Measurements from ENCODE around the gene RABEPK. TPM values are rescaled to one million over a fixed set of nuclear protein-coding genes. Genes with fewer than 3 reads are reported as not detected.

RABEPK gene
- total and polyA plus RNA-seq, 10 of the 15 experiments (the other 5 are each of a cell fraction or from before 2014, with no cell fraction given), result 26.9 to 59.8 (median 39.4) TPM

- TF ChIP-seq E2F8 (IDR thresholded peaks at IDR 0.05; ENCODE audit: low read depth, partially characterized antibody), result peak; percentile 57
- TF ChIP-seq HCFC1 (IDR thresholded peaks at IDR 0.05; ENCODE audit: low read length), result peak; percentile 98
- peak; percentile 85 for TF ChIP-seq TARDBP (IDR thresholded peaks at IDR 0.05; ENCODE audit: borderline replicate concordance)
- TF ChIP-seq NBN (IDR thresholded peaks at IDR 0.05), result peak; percentile 94
- no peak for TF ChIP-seq RFX5 (IDR thresholded peaks at IDR 0.05; ENCODE audit: low read depth, low read length)
- no peak; the same call in 1 of the 2 replicates for TF ChIP-seq BCL11A (IDR thresholded peaks at IDR 0.05; ENCODE audit: low read depth, low read length)
- 0 out of 2 replicates have a peak, but pooled peaks have one; percentile 76 for TF ChIP-seq RBBP5 (conservative IDR thresholded peaks at IDR 0.05)
- peak; percentile 67; the same call in 1 of the 2 replicates for TF ChIP-seq CHD2 (IDR thresholded peaks at IDR 0.05; ENCODE audit: borderline replicate concordance, low read depth, low read length)
- peak; percentile 93 for TF ChIP-seq YY1 (IDR thresholded peaks at IDR 0.05; ENCODE audit: low read depth, low read length)
- peak; percentile 23; the same call in 1 of the 2 replicates for TF ChIP-seq IRF3 (IDR thresholded peaks at IDR 0.05)
- TF ChIP-seq NRF1 (conservative IDR thresholded peaks at IDR 0.05; ENCODE audit: low read depth, low read length), result peak; percentile 84
- peak; percentile 42; the same call in 1 of the 2 replicates for TF ChIP-seq PAX5 (IDR thresholded peaks at IDR 0.05; ENCODE audit: borderline replicate concordance, low read depth, low read length)
- peak; percentile 93 for TF ChIP-seq CBX5 (IDR thresholded peaks at IDR 0.05; ENCODE audit: low read depth)
- no peak for TF ChIP-seq JUNB (IDR thresholded peaks at IDR 0.05)
- TF ChIP-seq DPF2 (IDR thresholded peaks at IDR 0.05), result peak; percentile 71
- peak; percentile 81; the same call in 1 of the 2 replicates for TF ChIP-seq ASH2L (IDR thresholded peaks at IDR 0.05; ENCODE audit: borderline replicate concordance, low read depth)
- peak; percentile 49 for TF ChIP-seq SKIL (IDR thresholded peaks at IDR 0.05; ENCODE audit: low read depth, poor library complexity, severe bottlenecking)
- no peak for TF ChIP-seq POLR2AphosphoS2 (IDR thresholded peaks at IDR 0.05; ENCODE audit: low read depth, low read length)
- peak; percentile 74; the same call in 1 of the 2 replicates for TF ChIP-seq TAF1 (IDR thresholded peaks at IDR 0.05; ENCODE audit: borderline replicate concordance, low read depth, low read length)
- TF ChIP-seq EGR1 (IDR thresholded peaks at IDR 0.05; ENCODE audit: borderline replicate concordance in 1 of 2, low read depth in 2 of 2, low read length in 2 of 2), result peak in 1 of 2 experiments; percentile 70; a peak in 1 of 3 replicates
- TF ChIP-seq CBFB (IDR thresholded peaks at IDR 0.05; ENCODE audit: low read depth), result peak; percentile 74; the same call in 1 of the 2 replicates
- no peak for TF ChIP-seq ZBED1 (IDR thresholded peaks at IDR 0.05; ENCODE audit: borderline replicate concordance)
- 0 out of 2 replicates have a peak, but pooled peaks have one; percentile 41 for TF ChIP-seq MEF2A (IDR thresholded peaks at IDR 0.05; ENCODE audit: insufficient read depth, low read depth, low read length)
- peak; percentile 60 for TF ChIP-seq FOXK2 (IDR thresholded peaks at IDR 0.05)
- TF ChIP-seq ZNF24 (IDR thresholded peaks at IDR 0.05), result peak; percentile 72
- TF ChIP-seq ETV6 (conservative IDR thresholded peaks at IDR 0.05 in 1 of 2, IDR thresholded peaks at IDR 0.05 in 1 of 2; ENCODE audit: borderline replicate concordance in 1 of 2, low read depth in 1 of 2), result no peak; a peak in 1 of 4 replicates
These were observed 10.7 kb upstream of the RABEPK start, which contains the start of gene PPP6C (continued) for GRCh38 chr9:125189361-125190289.
